ENCODE measurements around the gene TM9SF1. TPM values are rescaled to one million over a fixed set of nuclear protein-coding genes. Genes with fewer than 3 reads are reported as not detected.

The TM9SF1 gene
- total and polyA plus RNA-seq, 10 of the 15 experiments (the other 5 are each of a cell fraction or from before 2014, with no cell fraction given): 7.2 to 39.2 (median 17.6) TPM

GRCh38 chr14:24198814-24199524 lies 3.7 kb upstream of the TM9SF1 start:
- Histone ChIP-seq H4K20me1 (ENCODE audit: control insufficient read depth, insufficient read depth) (no peaks in the 10 kb centered on the region), H3K36me3 (ENCODE audit: control insufficient read depth in 2 of 2, insufficient read depth in 2 of 2, low read length in 1 of 2) (no peaks in the 10 kb centered on the region; a peak in 1 of 4 replicates), H3K4me3 (no peak overlapping the region), H3K27me3 (replicated peaks in 1 of 2; ENCODE audit: control insufficient read depth in 2 of 2, insufficient read depth in 2 of 2, low read length in 1 of 2) (no peaks in the 10 kb centered on the region), H3K79me2 (ENCODE audit: control insufficient read depth, insufficient read depth, low read length) (peaks cover 44% of the 10 kb centered on the region), H3K27ac (ENCODE audit: control insufficient read depth, insufficient read depth) (no peak overlapping the region; the same call in 1 of the 2 replicates), H3K4me2 (ENCODE audit: control insufficient read depth, insufficient read depth) (peak overlapping the region; percentile 36), H3K9ac (ENCODE audit: control insufficient read depth, insufficient read depth, low read length) (no peak overlapping the region), H2AFZ (ENCODE audit: control insufficient read depth, low read depth, low read length) (no peak overlapping the region), H3K9me3 (replicated peaks; ENCODE audit: control insufficient read depth, insufficient read depth, low read length) (peaks cover 5% of the 10 kb centered on the region), H3K4me1 (ENCODE audit: control insufficient read depth, insufficient read depth, low read length) (peaks cover 15% of the 10 kb centered on the region)
- DNase-seq (ENCODE audit: low read depth, low spot score) (no peak), FAIRE-seq (no peak), ATAC-seq (no peak)
- intact Hi-C loops (cut with micrococcal nuclease; ENCODE audit: unreplicated experiment) (no loop called here), in situ Hi-C loops (cut with MboI) (no loop called here)
- BruUV-seq (replicated peaks): no TSS peak
- ChIA-PET SMC1A (ENCODE audit: uncharacterized antibody, unreplicated experiment) (interaction anchor here (0.7 to 1.1 kb wide), 2 partner anchors 11 to 22 kb away, joined by 3 read pairs; no protein-coding TSS in a partner anchor), RAD21 (ENCODE audit: unreplicated experiment) (no interaction called here), POLR2A (interaction anchor here (0.6 to 1.9 kb wide), 9 partner anchors 10 to 221 kb away, joined by 3 to 11 read pairs (median 4); partner anchors contain the start of gene IRF9), CTCF (interaction anchor here (1.4 to 1.5 kb wide), 2 partner anchors 17 to 109 kb away, joined by 4 to 6 read pairs; partner anchors contain the start of genes CIDEB and MDP1)
- TF ChIP-seq, protein P1, sequence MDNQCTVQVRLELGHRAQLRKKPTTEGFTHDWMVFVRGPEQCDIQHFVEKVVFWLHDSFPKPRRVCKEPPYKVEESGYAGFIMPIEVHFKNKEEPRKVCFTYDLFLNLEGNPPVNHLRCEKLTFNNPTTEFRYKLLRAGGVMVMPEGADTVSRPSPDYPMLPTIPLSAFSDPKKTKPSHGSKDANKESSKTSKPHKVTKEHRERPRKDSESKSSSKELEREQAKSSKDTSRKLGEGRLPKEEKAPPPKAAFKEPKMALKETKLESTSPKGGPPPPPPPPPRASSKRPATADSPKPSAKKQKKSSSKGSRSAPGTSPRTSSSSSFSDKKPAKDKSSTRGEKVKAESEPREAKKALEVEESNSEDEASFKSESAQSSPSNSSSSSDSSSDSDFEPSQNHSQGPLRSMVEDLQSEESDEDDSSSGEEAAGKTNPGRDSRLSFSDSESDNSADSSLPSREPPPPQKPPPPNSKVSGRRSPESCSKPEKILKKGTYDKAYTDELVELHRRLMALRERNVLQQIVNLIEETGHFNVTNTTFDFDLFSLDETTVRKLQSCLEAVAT (IDR thresholded peaks at IDR 0.05): 0 out of 2 replicates have a peak, but pooled peaks have one; percentile 49
- no peak for TF ChIP-seq HDAC6 (IDR thresholded peaks at IDR 0.05; ENCODE audit: unreplicated experiment)
- 64% methylated on average over 7 of the region's 7 CpGs for WGBS (ENCODE audit: insufficient coverage, insufficient replicate concordance, low lambda C conversion rate, missing lambda C conversion rate)

- 5% methylated on average over 1 of the region's 2 CpGs for WGBS (ENCODE audit: insufficient coverage, insufficient replicate concordance, low lambda C conversion rate, missing lambda C conversion rate)
- in situ Hi-C loops (cut with MboI) (no loop called here), intact Hi-C loops (cut with micrococcal nuclease; ENCODE audit: unreplicated experiment) (no loop called here)
- Histone ChIP-seq H3K27ac (ENCODE audit: control insufficient read depth, insufficient read depth) (peak overlapping the region; percentile 96), H2AFZ (ENCODE audit: control insufficient read depth, low read depth, low read length) (no peak overlapping the region), H3K9ac (ENCODE audit: control insufficient read depth, insufficient read depth, low read length) (peak overlapping the region; percentile 92), H3K4me3 (peak overlapping the region; percentile 68), H3K36me3 (ENCODE audit: control insufficient read depth in 2 of 2, insufficient read depth in 2 of 2, low read length in 1 of 2) (peaks cover 0 to 4% of the 10 kb centered on the region in 2 experiments; a peak in 2 of 4 replicates), H3K9me3 (replicated peaks; ENCODE audit: control insufficient read depth, insufficient read depth, low read length) (peaks cover 2% of the 10 kb centered on the region; the same call in 2 of the 3 replicates), H3K4me2 (ENCODE audit: control insufficient read depth, insufficient read depth) (peak overlapping the region; percentile 90), H3K4me1 (ENCODE audit: control insufficient read depth, insufficient read depth, low read length) (peaks cover 15% of the 10 kb centered on the region), H3K79me2 (ENCODE audit: control insufficient read depth, insufficient read depth, low read length) (peaks cover 48% of the 10 kb centered on the region), H4K20me1 (ENCODE audit: control insufficient read depth, insufficient read depth) (no peaks in the 10 kb centered on the region), H3K27me3 (replicated peaks in 1 of 2; ENCODE audit: control insufficient read depth in 2 of 2, insufficient read depth in 2 of 2, low read length in 1 of 2) (no peaks in the 10 kb centered on the region)
- ChIA-PET POLR2A (interaction anchor here (0.8 to 3.9 kb wide), 9 partner anchors 13 to 82 kb away, joined by 3 to 50 read pairs (median 6); partner anchors contain the start of genes CHMP4A, GMPR2, IRF9 and NEDD8), SMC1A (ENCODE audit: uncharacterized antibody, unreplicated experiment) (interaction anchor here (1.2 to 2.5 kb wide), 3 partner anchors 11 to 101 kb away, joined by 3 to 10 read pairs (median 8); partner anchors contain the start of gene TINF2), RAD21 (ENCODE audit: unreplicated experiment) (interaction anchor here (1.4 to 2.4 kb wide), 2 partner anchors 36 to 111 kb away, joined by 3 to 9 read pairs; partner anchors contain the start of genes CIDEB and IRF9), CTCF (interaction anchor here (1.8 kb wide), 1 partner anchor 35 kb away, joined by 7 read pairs; the partner anchor contains the start of gene IRF9)
- BruUV-seq (replicated peaks): no TSS peak
- ATAC-seq (no peak), DNase-seq (ENCODE audit: low read depth, low spot score) (no peak), FAIRE-seq (no peak)
- no peak for TF ChIP-seq FOS (IDR thresholded peaks at IDR 0.05; ENCODE audit: borderline replicate concordance, extremely low read depth, insufficient read length)
- TF ChIP-seq SREBF2 (IDR thresholded peaks at IDR 0.05; ENCODE audit: low read length): no peak
- TF ChIP-seq KDM1A (IDR thresholded peaks at IDR 0.05; ENCODE audit: borderline replicate concordance): no peak
- TF ChIP-seq NBN (IDR thresholded peaks at IDR 0.05): 0 out of 2 replicates have a peak, but pooled peaks have one; percentile 16
These were observed 1.8 kb upstream of the TM9SF1 start for GRCh38 chr14:24197056-24197450.

Measured in GM12878 (cell line).